OCI-LY3 (cell line): ENCODE measurements around the gene TMC6.
"Not testable (repeated sequence)": the region's sequence is repeated elsewhere in the genome, so short reads cannot be mapped to it uniquely, and the experiment has no call there.

ENCODE experiments used
- H2AFZ ChIP-seq: fragments of 200-600, 300-600 bp; shearing (Covaris generic); 2 replicates; pipeline ENCODE4 v1.6.0; 2014; ENCODE audit warnings: antibody characterized with exemption, low read depth, low read length
- H3K27ac ChIP-seq: fragments of 200-600, 300-600 bp; sonication (generic); 2 replicates; pipeline ENCODE4 v1.5.1; 2014; ENCODE audit warnings: mild to moderate bottlenecking, low read length, moderate library complexity, mixed read lengths
- H3K27me3 ChIP-seq: fragments of 200-600, 300-600 bp; sonication (generic); 2 replicates; pipeline ENCODE4 v1.6.1; 2014; ENCODE audit warnings: low read depth, low read length, mixed read lengths
- H3K36me3 ChIP-seq: fragments of 200-600, 300-600 bp; sonication (generic); replicated peaks from 2 replicates; pipeline ENCODE3; 2014; ENCODE audit warnings: low read depth, low read length, mixed read lengths
- H3K4me1 ChIP-seq: fragments of 300-600, 200-600 bp; sonication (generic); 2 replicates; pipeline ENCODE4 v1.6.1; 2014; ENCODE audit warnings: low read length, mixed read lengths
- H3K4me2 ChIP-seq: fragments of 200-600, 300-600 bp; sonication (generic); 2 replicates; pipeline ENCODE4 v1.6.1; 2014; ENCODE audit warnings: low read length, mixed read lengths
- H3K4me3 ChIP-seq: fragments of 300-600, 200-600 bp; sonication (generic); 2 replicates; pipeline ENCODE4 v1.5.1; 2014; ENCODE audit warnings: antibody characterized with exemption, mild to moderate bottlenecking, low read length, moderate library complexity
- H3K79me2 ChIP-seq: fragments of 300-600, 200-600 bp; shearing (Covaris generic); 2 replicates; pipeline ENCODE4 v1.6.1; 2014; ENCODE audit warnings: mild to moderate bottlenecking, low read length, mixed read lengths
- H3K9ac ChIP-seq: fragments of 300-600, 200-600 bp; shearing (Covaris generic); 2 replicates; pipeline ENCODE4 v1.6.0; 2014; ENCODE audit warnings: mild to moderate bottlenecking, low read length, moderate library complexity
- H3K9me3 ChIP-seq: fragments of 200-600, 300-600 bp; shearing (Covaris generic); 2 replicates; pipeline ENCODE4 v1.6.1; 2014; ENCODE audit warnings: low read length, mixed read lengths; ENCODE audit not compliant: insufficient read depth
- H4K20me1 ChIP-seq: fragments of 200-600, 300-600 bp; sonication (generic); 2 replicates; pipeline ENCODE4 v1.6.1; 2016; ENCODE audit warnings: low read length, mixed read lengths; ENCODE audit not compliant: insufficient read depth
- CTCF ChIP-seq: fragments of 200-600, 300-600 bp; sonication (generic); IDR thresholded peaks from 2 replicates; pipeline ENCODE4 v1.5.1; 2014; ENCODE audit warnings: antibody characterized with exemption, low read length, low read depth
- EZH2phosphoT487 ChIP-seq: fragments of 200-600 bp; shearing (Covaris generic); IDR thresholded peaks from 2 replicates; pipeline ENCODE4 v1.6.1; 2018; ENCODE audit warnings: antibody characterized with exemption, mixed run types, low read depth

The TMC6 gene

GRCh38 chr17:78072961-78073360 is 55.6 kb downstream of the TMC6 start:
- Histone ChIP-seq H3K4me3 (no peak overlapping the region), H3K79me2 (no peaks in the 10 kb centered on the region), H3K4me1 (peaks cover 8% of the 10 kb centered on the region), H3K27me3 (peaks cover 23% of the 10 kb centered on the region; the same call in 1 of the 2 replicates), H2AFZ (no peak overlapping the region), H3K9me3 (no peaks in the 10 kb centered on the region), H3K27ac (no peak overlapping the region), H3K36me3 (no peaks in the 10 kb centered on the region), H3K9ac (no peak overlapping the region), H3K4me2 (no peak overlapping the region), H4K20me1 (no peaks in the 10 kb centered on the region)
- TF ChIP-seq EZH2phosphoT487 (no peak), CTCF (no peak)

GRCh38 chr17:78069695-78070094 is 58.9 kb downstream of the TMC6 start:
- Histone ChIP-seq H3K4me2 (peak overlapping the region; percentile 19; the same call in 1 of the 2 replicates), H3K36me3 (no peaks in the 10 kb centered on the region), H3K4me1 (peaks cover 8% of the 10 kb centered on the region), H2AFZ (no peak overlapping the region), H3K27ac (no peak overlapping the region), H3K9ac (no peak overlapping the region), H3K79me2 (no peaks in the 10 kb centered on the region), H3K27me3 (peaks cover 26% of the 10 kb centered on the region; the same call in 1 of the 2 replicates), H4K20me1 (no peaks in the 10 kb centered on the region), H3K4me3 (no peak overlapping the region), H3K9me3 (no peaks in the 10 kb centered on the region)
- TF ChIP-seq CTCF = no peak
- no peak for TF ChIP-seq EZH2phosphoT487

GRCh38 chr17:78066976-78067375 is 61.6 kb downstream of the TMC6 start:
- H2AFZ ChIP-seq, H3K27ac ChIP-seq, H3K36me3 ChIP-seq, H3K4me2 ChIP-seq, H3K9me3 ChIP-seq, H3K4me3 ChIP-seq, H4K20me1 ChIP-seq, H3K9ac ChIP-seq, H3K79me2 ChIP-seq: not testable (repeated sequence)
- Histone ChIP-seq H3K27me3 (peaks cover 34% of the 10 kb centered on the region; the same call in 1 of the 2 replicates), H3K4me1 (peaks cover 25% of the 10 kb centered on the region)

GRCh38 chr17:78064708-78065107 is 63.8 kb downstream of the TMC6 start:
- Histone ChIP-seq H3K4me2 (no peak overlapping the region), H3K4me3 (no peak overlapping the region), H3K9me3 (no peaks in the 10 kb centered on the region), H3K27me3 (peaks cover 37% of the 10 kb centered on the region; the same call in 1 of the 2 replicates), H2AFZ (no peak overlapping the region), H3K4me1 (peaks cover 21% of the 10 kb centered on the region), H3K79me2 (no peaks in the 10 kb centered on the region), H3K27ac (no peak overlapping the region), H3K9ac (no peak overlapping the region), H4K20me1 (no peaks in the 10 kb centered on the region), H3K36me3 (no peaks in the 10 kb centered on the region)
- TF ChIP-seq EZH2phosphoT487 (no peak), CTCF (no peak)

- H4K20me1 ChIP-seq = no peaks in the 10 kb centered on the region
- no peak overlapping the region for H3K27ac ChIP-seq
- H3K27me3 ChIP-seq = peaks cover 34% of the 10 kb centered on the region
- peaks cover 19% of the 10 kb centered on the region for H3K4me1 ChIP-seq
- H3K36me3 ChIP-seq = no peaks in the 10 kb centered on the region
- no peak overlapping the region for H2AFZ ChIP-seq
- H3K9me3 ChIP-seq = no peaks in the 10 kb centered on the region
- H3K9ac ChIP-seq = no peak overlapping the region
- H3K4me3 ChIP-seq = no peak overlapping the region
- no peak for TF ChIP-seq CTCF
- no peak for TF ChIP-seq EZH2phosphoT487
- no peak overlapping the region for H3K4me2 ChIP-seq
- H3K79me2 ChIP-seq = no peaks in the 10 kb centered on the region
Measured at GRCh38 chr17:78063489-78063888, 65.1 kb downstream of the TMC6 start.
